HepG2 (cell line): ENCODE measurements around the gene C9orf50. TPM values are rescaled to one million over a fixed set of nuclear protein-coding genes. Genes with fewer than 3 reads are reported as not detected.

Experiments used
- ASH2L ChIP-seq: fragments of 300-600, 200-600 bp; sonication (generic); IDR thresholded peaks from 2 replicates; pipeline ENCODE4 v1.7.0; 2017; ENCODE audit warnings: low read depth, mild to moderate bottlenecking, moderate library complexity, mixed read lengths, low read length; ENCODE audit not compliant: insufficient read length
- CENPBD1 ChIP-seq: sonication (generic); formaldehyde crosslinking; IDR thresholded peaks from 2 replicates; pipeline ENCODE4 v1.8.0; 2022; ENCODE audit warnings: missing genetic modification reagents, low read depth, mild to moderate bottlenecking, borderline replicate concordance
- ERF ChIP-seq: IDR thresholded peaks from 2 replicates; pipeline ENCODE4 v1.6.1; 2018; ENCODE audit warnings: missing biosample characterization, missing genetic modification reagents
- HINFP ChIP-seq: sonication (generic); formaldehyde crosslinking; IDR thresholded peaks from 2 replicates; pipeline ENCODE4 v1.4.0; 2020; ENCODE audit warnings: low read depth, mild to moderate bottlenecking, missing genetic modification reagents
- KAT2B ChIP-seq: fragments of 150-350 bp; IDR thresholded peaks from 2 replicates; pipeline ENCODE4 v1.6.1; 2014; ENCODE audit warnings: low read depth, low read length, borderline replicate concordance
- MEF2D ChIP-seq: sonication (generic); formaldehyde crosslinking; IDR thresholded peaks from 2 replicates; pipeline ENCODE4 v1.5.1; 2020; ENCODE audit warnings: mild to moderate bottlenecking, missing genetic modification reagents
- NFE2 ChIP-seq: sonication (generic); formaldehyde crosslinking; IDR thresholded peaks from 2 replicates; pipeline ENCODE4 v1.4.0; 2020; ENCODE audit warnings: missing genetic modification reagents
- NFKBIZ ChIP-seq: IDR thresholded peaks from 2 replicates; pipeline ENCODE4 v1.6.1; 2018; ENCODE audit warnings: missing genetic modification reagents, missing compliant biosample characterization
- PRDM10 ChIP-seq: sonication (generic); formaldehyde crosslinking; IDR thresholded peaks from 2 replicates; pipeline ENCODE4 v1.4.0; 2020; ENCODE audit warnings: low read depth, missing genetic modification reagents
- ZBTB26 ChIP-seq: IDR thresholded peaks from 2 replicates; pipeline ENCODE4 v1.6.1; 2016; ENCODE audit warnings: missing compliant biosample characterization, missing genetic modification reagents, borderline replicate concordance
- ZNF24 ChIP-seq: fragments of 450-650 bp; IDR thresholded peaks from 2 replicates; pipeline ENCODE4 v1.6.1; 2017; ENCODE audit warnings: antibody characterized with exemption, mild to moderate bottlenecking
- ZNF574 ChIP-seq: sonication (generic); formaldehyde crosslinking; IDR thresholded peaks from 2 replicates; pipeline ENCODE4 v1.4.0; 2020; ENCODE audit warnings: missing genetic modification reagents
- ZNF609 ChIP-seq: sonication (generic); formaldehyde crosslinking; IDR thresholded peaks from 2 replicates; pipeline ENCODE4 v1.4.0; 2020; ENCODE audit warnings: mild to moderate bottlenecking, missing genetic modification reagents, borderline replicate concordance
- ZSCAN30 ChIP-seq: sonication (generic); formaldehyde crosslinking; IDR thresholded peaks from 2 replicates; pipeline ENCODE4 v1.5.0; 2020; ENCODE audit warnings: mild to moderate bottlenecking, missing genetic modification reagents
- polyA plus RNA-seq, 8 experiments: library from polyadenylated mRNA; depleted of rRNA in 3 of 8; stranded (reverse) in 7 of 8; unstranded in 1 of 8; fragments of >200 nt; fragmentation: Illumina TruSeq in 4 of 8; extraction: Trizol in 4 of 8; gene quantifications; 2 replicates each; pipeline versions ENCODE4 v1.2.1 to v1.2.3, GENCODE V29; 2011 to 2016; ENCODE audit warnings: low read depth in 4 of 8, missing spikeins in 1 of 8, mixed read lengths in 1 of 8; ENCODE audit not compliant: insufficient read depth in 1 of 8
- total RNA-seq, 5 experiments: library from RNA; depleted of rRNA; stranded (reverse); fragments of >200 nt; fragmentation: Illumina TruSeq; extraction: Trizol; gene quantifications; 2 replicates each; pipeline ENCODE4 v1.2.3, GENCODE V29; 2016; ENCODE audit warnings: low read depth in 1 of 5

Gene C9orf50
- total and polyA plus RNA-seq, 2 of the 13 experiments (the other 11 are each of a cell fraction or from before 2014, with no cell fraction given), result not detected

DNA sequence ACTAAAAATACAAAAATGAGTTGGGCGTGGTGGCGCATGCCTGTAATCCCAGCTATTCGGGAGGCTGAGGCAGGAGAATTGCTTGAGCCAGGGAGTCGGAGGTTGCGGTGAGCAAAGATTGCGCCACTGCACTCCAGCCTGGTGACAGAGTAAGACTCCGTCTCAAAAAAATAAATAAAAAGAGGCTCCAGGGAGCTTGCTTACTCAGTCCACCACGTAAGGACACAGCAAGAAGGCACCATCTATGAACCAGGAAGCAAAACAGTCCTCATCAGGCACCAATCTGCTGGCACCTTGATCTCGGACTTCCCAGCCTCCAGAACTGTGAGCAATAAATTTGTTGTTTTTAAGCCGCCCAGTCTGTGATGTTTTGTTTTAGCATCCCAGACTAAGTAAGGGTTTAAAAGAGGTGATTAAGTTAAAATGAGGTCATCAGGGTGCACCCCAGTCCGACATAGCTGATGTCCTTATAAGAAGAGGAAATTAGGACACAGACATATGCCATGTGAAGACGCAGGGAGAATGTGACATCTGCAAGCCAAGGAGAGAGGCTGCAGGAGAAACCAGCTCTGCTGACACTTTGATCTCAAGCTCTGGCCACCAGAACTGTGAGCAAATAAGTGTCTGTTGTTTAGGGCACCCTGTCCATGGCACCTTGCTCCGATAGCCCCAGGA lies 45.9 kb downstream of the C9orf50 start (continued):
- TF ChIP-seq HINFP (no peak), ERF (no peak), CENPBD1 (no peak), ZNF609 (no peak), MEF2D (CRISPR knock-in tag) (no peak), KAT2B (no peak), NFE2 (CRISPR knock-in tag) (no peak), ZBTB26 (no peak), PRDM10 (CRISPR knock-in tag) (no peak), ZNF24 (no peak), ZSCAN30 (no peak), NFKBIZ (no peak), ASH2L (no peak), ZNF574 (CRISPR knock-in tag) (no peak)
